HG03025 (cell line): Measurements from ENCODE around the gene BMPR2.
"Not testable (repeated sequence)": the region's sequence is repeated elsewhere in the genome, so short reads cannot be mapped to it uniquely, and the experiment has no call there.

ENCODE experiments used
- ATAC-seq: cut with Tn5 transposase; IDR thresholded peaks from one replicate; pipeline ENCODE4 v1.9.1; 2021; ENCODE audit warnings: mild to moderate bottlenecking, moderate library complexity; ENCODE audit not compliant: unreplicated experiment, low FRiP score

BMPR2 gene

DNA sequence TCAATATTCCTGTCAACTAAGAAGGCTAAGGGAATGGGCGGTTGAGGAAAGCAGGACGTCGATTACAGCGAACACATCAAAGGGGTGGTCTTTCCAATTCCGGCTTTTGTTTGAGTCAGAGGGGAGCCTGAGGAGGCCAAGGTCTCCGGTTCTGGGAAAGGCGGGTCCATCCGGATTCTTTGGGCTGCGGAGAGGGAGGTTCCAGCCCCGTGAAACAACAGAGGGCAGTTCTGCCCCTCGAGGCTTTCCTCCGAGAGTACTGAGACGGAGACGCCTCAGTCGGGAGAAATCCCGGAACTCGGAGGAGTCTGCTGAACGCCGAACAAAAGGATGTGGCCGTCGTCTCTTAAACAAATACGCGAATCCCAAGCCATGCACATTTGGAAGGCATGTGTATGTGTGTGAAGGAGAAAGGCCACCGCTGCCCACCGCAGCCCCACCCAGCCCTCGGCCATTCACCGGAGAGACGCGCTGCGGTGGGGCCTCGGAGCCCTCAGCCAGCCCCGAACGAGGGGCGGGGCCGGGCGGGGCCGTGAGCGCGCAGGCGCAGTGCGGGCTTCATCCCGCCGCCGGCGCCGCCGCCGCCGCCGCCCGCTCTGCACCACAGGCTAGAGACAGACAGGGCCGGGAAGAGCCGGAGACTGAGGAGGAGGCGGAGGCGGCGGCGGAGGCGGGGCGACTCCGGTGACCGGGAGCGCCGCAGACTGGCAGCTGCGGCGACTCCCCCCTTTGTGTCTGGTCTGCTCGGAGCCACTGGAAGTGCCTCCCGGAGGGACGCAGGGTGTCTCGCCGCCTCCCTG, at the start of gene BMPR2:
BMPR2 (plus strand) TSS at position 719 of the 800 bp plus-strand sequence. CDS start 1,148 bp downstream, outside the sequence.
- ATAC-seq = peak; percentile 63

DNA sequence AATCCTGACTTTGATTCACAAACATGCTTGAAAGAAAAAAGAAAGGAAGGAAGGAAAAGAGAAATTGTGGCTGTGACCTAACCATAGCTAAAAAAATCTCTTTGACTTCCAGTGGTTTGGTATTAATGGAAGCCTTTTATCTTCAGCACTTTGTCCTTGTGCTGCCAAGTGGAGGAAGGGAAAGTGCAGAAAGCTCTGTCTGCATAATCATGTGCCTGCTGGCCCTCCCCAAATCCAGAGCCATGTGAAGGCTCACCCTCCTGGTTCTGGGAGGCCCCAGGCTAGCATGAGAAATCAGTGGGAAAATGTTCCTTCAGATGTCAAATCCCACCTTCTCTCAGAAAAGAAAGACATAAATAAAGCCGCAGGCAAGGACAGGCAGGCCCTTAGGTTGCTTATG, 48.3 kb upstream of the BMPR2 start:
- ATAC-seq = no peak

DNA sequence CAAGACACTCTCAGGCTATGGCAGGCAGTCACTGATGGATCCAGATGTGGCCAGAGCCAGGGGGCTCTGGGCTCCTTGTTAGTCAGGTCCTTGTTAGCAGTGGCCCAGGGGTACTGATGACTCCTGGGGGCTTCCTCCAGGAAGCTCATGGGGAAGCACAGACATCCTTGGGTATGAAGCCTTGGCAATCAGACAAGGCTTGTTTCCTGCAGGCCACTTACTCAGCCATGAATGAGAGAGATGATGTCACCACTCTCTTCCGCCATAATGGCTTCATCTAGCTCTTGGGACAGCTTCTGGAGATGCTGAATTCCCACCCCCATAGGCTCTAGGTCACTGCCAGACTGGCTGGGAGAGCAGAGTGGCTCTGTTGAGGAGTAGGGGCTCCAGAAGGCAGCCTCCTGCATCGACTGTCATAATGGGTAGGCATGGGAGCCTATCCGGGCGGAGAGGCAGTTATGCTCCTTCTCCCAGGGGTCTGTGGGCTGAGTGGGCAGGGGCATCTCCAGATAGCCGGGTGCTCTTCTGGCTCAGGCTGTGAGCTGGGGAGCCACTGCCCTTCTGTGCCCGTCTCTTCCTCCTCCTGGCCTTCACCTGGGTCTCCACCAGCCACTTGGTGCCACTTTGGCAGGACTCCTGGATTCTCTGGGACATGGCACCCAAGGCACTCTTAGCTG, 40.2 kb upstream of the BMPR2 start:
- ATAC-seq = no peak

DNA sequence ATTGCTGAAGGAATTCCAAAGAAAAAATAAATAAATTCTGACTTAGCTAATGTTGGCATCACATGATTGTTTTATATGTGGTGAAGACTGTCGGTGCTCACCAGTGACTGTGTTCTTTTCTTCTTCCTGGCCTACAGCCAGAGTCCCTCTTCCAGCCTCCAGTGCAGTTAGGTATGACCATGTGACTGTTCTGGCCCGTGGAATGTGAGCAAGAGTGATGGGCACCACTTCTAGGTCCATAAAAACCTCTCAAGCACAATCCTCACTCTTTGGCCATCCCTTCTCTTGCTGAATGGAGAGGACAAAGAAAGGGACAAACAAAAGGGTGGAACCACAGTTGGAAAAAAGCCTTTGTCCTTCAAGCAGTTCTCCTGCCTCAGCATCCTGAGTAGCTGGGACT, 39.0 kb upstream of the BMPR2 start:
- ATAC-seq = no peak

DNA sequence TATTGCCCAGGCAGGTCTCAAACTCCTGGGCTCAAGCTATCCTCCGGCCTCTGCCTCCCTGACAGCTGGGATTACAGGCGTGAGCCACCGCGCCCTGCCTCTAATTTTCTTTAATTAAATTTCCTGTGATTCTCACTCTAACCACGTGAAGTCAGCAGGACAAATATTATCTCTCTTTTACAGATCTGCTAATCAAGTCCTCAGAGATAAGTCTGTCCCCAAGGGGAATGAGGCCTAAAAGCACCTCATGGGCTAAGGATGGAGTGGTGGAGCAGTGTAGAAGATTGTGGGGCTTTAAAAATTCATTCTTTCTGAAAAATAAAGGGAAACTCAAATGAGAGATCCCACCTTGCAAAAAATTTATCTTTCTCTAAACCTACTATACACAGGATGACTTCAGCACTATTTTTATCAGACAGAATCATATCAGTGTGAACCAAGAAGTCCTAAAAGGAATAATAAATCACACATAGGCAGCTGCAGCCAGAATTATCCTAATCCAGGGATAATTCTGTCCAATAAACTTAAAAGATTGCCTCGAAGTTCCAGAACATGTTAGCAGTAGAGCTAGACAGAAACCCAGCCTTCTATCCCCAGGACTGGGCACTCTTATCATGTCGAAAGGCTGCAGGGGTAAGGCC, 38.3 kb upstream of the BMPR2 start:
- no peak for ATAC-seq

DNA sequence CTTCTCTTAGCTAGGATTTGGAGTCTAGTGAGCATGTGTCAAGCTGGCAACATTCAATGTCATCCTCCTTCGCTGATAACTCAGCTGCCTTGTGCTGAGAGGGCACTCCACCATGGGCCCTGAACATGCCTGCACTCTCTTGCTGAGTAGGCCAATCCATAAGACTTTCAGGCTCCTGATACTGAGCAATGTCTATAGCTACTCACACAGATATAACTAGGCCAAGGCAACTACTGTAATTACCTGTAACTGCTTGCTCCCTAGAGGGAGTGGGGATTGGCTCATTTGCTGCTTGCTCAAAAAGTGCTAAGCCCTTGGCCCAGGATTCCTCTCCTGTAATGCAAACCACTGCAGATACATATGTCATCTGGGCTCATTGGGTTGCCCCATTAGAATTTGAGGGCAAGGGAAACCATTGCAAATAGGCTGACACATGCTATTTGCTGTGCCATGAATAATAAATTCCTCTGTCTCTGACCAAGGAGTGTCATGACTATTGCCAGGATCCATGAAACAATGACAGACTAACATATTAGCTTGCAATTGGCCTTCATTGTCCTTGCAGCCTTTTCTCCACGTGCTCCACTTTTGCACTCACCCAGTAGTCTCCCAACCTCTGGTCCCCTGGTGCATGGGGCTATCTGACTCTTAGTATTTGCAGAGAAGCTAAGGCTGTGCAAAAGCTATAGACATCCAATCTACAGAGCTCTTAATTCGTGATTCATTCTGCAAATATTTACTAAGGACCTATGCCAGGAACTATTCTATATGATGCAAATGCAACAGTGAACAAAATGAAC, 36.9 kb upstream of the BMPR2 start:
- no peak for ATAC-seq

DNA sequence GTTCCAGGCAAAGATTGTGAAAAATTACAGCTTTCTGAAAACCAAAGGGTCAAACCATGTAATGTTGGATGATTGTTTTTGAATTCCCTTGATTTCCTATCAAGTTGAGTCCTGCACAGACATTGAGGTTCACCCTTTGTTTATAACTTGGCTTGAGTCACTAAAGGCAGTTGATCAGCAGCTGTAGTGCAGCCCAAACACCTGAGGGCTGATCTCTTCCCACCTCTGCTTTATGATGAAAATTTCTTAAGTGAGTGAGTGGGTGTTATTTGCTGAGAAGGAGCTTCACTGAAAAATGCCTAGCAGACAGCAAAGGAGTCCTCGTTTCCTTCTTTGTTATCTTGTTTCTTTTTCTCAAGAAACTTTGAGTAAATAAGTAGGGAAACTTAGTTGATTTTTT, 31.9 kb upstream of the BMPR2 start:
- ATAC-seq = no peak

DNA sequence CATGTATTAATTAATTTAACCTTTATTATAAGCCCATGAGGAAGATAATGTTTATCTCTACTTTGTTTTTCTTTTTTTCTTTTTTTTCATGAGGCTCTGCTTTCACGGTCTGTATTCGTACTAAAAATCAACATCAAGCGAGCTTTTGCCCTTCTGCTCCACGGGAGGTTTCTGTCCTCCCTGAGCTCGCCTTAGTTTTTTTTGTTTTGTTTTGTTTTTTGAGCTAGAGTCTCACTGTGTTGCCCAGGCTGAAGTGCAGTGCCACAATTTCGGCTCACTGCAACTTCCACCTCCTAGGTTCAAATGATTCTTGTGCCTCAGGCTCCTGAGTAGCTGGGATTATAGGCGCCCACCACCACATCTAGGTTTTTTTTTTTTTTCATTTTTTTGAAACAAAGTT, 29.9 kb upstream of the BMPR2 start:
- ATAC-seq = no peak

DNA sequence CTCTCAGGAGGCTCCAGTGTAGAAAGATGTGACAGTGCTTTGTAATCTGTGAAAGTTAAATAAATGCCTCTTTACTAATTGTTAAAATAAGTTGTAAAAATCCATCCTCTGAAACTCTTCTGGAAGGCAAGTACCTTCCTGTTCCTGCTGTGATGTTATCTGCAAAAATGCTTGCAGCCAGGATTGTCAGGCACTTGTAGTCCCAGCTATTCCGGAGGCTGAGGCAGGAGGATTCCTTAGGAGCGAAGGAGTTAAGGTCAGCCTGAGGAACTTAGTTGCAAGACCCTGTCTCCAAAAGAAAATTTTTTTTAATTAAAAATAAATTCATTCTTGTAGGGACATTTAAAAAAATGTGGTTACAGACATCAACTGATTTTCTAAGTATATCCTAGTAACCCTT, 22.7 kb upstream of the BMPR2 start:
- no peak for ATAC-seq

DNA sequence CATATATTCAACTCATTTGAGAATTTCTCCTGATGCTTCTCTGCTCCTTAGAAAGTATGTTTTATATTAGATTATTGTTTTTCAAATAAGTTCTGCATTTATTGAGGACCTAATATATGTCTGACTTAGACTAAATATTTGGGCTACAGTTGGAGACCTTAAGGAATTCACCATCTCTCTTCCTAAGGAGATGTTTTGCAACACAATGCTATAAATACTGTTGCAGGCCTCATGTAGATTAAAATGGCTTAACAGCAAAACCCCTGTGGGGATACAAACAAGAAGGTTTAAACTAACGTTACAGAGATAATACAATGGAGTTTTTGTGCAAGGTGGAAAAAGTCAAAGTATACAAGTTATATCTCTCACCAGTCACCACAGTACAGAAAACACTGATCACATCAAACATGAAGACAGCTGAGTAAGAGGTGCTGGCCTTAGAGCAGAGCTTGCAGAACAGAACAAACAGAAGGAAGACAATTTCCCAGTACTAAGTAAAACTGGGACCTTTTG, 20.1 kb upstream of the BMPR2 start:
- no peak for ATAC-seq

DNA sequence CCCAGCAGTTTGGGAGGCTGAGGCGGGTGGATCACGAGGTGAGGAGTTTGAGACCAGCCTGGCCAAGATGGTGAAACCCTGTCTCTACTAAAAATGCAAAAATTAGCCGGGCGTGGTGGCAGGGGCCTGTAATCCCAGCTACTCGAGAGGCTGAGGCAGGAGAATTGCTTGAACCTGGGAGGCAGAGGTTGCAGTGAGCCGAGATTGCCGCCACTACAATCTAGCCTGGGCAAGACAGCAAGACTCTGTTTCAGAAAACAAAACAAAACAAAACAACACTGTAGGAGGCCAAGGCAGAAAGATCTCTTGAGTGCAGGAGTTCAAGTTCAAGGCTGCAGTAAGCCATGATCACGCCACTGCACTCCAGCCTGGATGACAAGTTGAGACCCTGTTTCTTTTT, 17.2 kb upstream of the BMPR2 start:
- ATAC-seq = not testable (repeated sequence)

DNA sequence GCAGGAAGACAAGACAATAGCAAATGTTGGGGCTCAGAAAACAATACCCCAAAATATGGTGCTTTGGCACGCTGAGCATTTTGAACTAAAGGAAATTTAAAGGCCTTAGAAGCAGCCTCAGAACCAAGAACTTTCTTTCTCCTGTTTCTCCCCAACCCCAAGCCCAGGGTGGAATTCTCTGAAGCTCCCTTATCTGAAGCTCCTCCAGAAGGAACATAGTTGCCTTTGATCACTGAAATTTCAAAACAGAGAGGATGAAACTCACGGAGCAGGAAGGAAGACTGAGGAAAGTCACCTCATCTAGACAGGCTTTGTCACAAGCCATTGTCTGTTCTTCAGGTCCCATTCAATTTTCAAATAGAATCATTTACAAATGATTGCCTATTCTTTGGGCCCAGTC, 15.5 kb upstream of the BMPR2 start:
- no peak for ATAC-seq

DNA sequence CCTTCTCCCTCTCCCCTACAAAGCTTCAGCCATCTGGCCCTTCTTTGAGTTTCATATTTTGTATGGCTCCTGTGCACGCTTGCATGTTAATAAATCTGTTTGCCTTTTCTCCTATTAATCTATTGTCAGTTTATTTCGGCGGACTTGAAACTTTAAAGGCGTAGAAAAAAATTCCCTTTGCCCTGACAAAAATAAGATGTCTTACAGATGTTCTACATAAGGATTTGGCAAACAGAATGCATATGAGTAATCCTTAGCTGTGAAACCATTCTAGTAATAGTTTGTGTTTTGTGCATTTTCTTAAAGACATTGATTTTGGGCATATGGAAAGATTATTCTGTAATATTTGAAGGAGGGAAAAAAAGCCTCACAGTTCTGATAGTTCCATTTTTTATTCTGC, 15.0 kb upstream of the BMPR2 start:
- no peak for ATAC-seq

DNA sequence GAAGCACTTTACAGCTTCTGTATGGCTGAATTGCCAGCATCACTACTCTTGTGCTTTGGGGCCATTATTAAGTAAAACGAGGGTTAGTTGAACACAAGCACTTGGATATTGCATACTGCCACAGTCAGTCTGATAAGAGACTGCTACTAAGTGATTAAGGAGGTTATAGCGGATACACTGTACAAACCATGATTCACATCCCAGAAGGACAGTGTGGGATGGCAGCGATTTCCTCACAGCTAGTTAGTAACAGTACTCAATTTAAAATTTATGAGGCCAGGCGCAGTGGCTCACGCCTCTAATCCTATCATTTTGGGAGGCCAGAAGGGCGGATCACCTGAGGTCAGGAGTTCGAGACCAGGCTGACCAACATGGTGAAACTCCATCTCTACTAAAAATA, 2.6 kb upstream of the BMPR2 start:
- ATAC-seq = no peak

DNA sequence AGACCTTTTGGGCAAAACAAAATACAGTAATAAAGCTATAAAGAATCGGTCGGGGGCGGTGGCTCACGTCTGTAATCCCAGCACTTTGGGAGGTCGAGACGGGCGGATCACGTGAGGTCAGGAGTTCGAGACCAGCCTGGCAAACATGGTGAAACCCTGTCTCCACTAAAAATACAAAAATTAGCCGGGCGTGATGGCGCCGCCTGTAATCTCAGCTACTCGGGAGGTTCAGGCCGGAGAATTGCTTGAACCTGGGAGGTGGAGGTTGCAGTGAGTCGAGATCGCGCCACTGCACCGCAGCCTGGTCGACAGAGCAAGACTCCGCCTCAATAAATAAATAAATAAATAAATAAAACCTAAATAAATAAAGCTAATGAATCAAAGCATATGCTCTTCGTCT, 1.7 kb upstream of the BMPR2 start:
- not testable (repeated sequence) for ATAC-seq

DNA sequence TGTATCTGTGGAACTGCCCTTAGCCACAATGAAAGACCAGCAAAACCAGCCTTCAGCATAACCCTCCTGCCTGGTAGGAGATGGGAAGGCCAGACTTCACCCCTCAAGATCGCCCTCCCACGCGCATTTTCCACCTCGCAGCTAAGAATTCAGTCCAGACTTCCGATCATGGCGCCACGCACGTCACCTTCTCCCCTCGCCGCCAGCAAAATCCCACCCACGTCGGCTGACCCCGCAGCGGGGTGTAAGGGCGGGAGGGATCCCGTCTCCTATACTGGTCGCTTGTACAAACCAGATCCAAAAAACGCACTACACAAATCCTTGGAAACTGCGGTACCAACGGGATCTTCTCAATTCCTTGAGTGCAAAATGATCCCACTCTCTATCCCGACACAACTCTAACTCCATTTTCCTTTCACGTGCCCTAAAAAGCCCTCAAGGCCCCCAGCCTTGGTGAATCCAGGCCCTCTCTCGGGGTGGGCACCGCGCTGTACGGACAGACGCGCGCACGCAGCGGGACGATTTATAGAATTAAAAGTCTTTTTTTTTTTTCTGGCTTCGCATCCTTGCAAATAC, 1.0 kb upstream of the BMPR2 start:
- ATAC-seq = no peak

DNA sequence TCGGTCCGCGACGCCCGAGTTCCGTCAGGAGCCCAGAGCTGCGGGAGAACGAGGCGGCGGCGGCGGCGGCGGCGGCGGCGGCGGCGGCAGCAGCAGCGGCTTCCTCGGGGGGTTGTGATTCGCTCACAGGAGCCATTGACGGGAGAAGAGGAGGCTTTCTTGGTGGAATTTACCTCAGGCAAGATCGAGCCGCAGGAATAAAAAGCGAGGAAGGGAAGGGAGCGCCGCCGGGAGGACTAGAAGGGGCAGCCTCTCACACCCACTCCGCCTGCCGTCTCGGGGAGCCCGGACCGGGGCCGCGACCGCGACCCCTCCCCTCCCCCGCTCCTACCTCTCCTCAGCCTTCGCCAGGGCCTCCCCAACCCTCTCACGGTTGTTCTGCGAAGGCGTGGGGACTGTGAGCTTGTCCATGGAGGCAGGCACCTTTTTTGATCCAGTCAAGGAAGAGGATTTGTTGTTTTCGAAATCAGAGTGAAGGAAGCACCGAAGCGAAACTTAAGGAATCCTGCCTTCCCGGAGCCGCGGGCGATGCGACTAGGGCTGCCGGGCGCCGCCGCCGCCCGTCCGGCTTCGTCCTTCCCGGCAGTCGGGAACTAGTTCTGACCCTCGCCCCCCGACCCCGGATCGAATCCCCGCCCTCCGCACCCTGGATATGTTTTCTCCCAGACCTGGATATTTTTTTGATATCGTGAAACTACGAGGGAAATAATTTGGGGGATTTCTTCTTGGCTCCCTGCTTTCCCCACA, 506 bp downstream of the BMPR2 start:
- ATAC-seq = peak; percentile 36

DNA sequence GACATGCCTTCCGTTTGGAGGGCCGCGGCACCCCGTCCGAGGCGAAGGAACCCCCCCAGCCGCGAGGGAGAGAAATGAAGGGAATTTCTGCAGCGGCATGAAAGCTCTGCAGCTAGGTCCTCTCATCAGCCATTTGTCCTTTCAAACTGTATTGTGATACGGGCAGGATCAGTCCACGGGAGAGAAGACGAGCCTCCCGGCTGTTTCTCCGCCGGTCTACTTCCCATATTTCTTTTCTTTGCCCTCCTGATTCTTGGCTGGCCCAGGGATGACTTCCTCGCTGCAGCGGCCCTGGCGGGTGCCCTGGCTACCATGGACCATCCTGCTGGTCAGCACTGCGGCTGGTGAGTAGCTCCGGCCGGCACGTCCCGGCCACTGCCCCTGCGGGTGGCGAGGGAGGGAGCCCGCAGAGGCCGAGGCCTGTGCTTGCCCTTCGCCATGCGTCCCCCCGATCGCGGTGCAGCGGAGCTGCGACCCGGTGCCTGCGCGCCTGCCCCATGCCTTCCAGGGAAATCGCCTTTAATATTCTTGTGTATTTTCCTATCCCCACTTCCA, 1.2 kb downstream of the BMPR2 start:
- no peak for ATAC-seq

DNA sequence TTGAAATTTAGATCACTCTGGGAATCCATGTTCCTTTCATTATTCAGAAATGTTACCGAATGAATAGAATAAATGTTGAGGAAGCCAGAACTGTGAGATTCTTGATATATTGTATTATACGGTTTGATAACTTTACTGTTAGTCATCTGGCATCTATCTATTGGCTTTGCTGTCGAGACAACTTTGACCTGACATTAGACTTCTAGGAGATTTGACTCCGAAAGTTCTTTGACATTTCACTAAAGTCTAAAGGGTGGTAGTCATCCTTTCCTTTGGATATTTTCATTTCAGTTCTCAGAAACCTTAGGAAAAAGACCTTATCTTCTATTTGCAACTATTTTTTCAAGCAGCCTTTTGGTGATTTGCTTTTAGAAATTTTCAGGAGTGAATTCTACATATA, 1.9 kb downstream of the BMPR2 start:
- ATAC-seq = no peak
